Stimulated activated CD4-positive, alpha-beta T cell treated with anti-CD3 and anti-CD28 coated beads, Interleukin-1b, Interleukin-23, amount 100 ng/mL, for 4 hours (primary cell): ENCODE data around the gene NECTIN1.

ENCODE experiments used
- DNase-seq, 2 donors: peaks; one replicate each; pipeline ENCODE4 v3.0.0-alpha.2; 2020; ENCODE audit warnings: low read depth in 2 of 2

The NECTIN1 gene

GRCh38 chr11:119640541-119640940, 88.5 kb downstream of the NECTIN1 start:
- no peak for DNase-seq

- DNase-seq = no peak
Measured at GRCh38 chr11:119639642-119640205, 89.3 kb downstream of the NECTIN1 start.

- DNase-seq = no peak
Measured at GRCh38 chr11:119638851-119639250, 90.1 kb downstream of the NECTIN1 start.

- DNase-seq = no peak
Measured at GRCh38 chr11:119637481-119637880, 91.5 kb downstream of the NECTIN1 start.

- DNase-seq = no peak
Measured at GRCh38 chr11:119635776-119636175, 93.2 kb downstream of the NECTIN1 start.

- DNase-seq = no peak
Measured at GRCh38 chr11:119635041-119635740, 93.8 kb downstream of the NECTIN1 start.

- no peak for DNase-seq
Measured at GRCh38 chr11:119634301-119634700, 94.7 kb downstream of the NECTIN1 start.

- no peak for DNase-seq
Measured at GRCh38 chr11:119629834-119630624, 99.0 kb downstream of the NECTIN1 start.

- no peak for DNase-seq
Measured at GRCh38 chr11:119629085-119629484, 99.9 kb downstream of the NECTIN1 start.

GRCh38 chr11:119627286-119627685, 101.7 kb downstream of the NECTIN1 start:
- no peak for DNase-seq

GRCh38 chr11:119626871-119627270, 102.1 kb downstream of the NECTIN1 start:
- no peak for DNase-seq

GRCh38 chr11:119626197-119626841, 102.7 kb downstream of the NECTIN1 start:
- DNase-seq = no peak

GRCh38 chr11:119625206-119625978, 103.6 kb downstream of the NECTIN1 start:
- DNase-seq = no peak

GRCh38 chr11:119624629-119625028, 104.4 kb downstream of the NECTIN1 start:
- no peak for DNase-seq

- peak in 1 of 2 donors; percentile 2 for DNase-seq
Measured at GRCh38 chr11:119624102-119624615, 104.8 kb downstream of the NECTIN1 start.

GRCh38 chr11:119623682-119624081, 105.3 kb downstream of the NECTIN1 start:
- no peak for DNase-seq

GRCh38 chr11:119622454-119623143, 106.4 kb downstream of the NECTIN1 start:
- DNase-seq = no peak

GRCh38 chr11:119619665-119620064, 109.3 kb downstream of the NECTIN1 start:
- DNase-seq = no peak

- DNase-seq = no peak
Measured at GRCh38 chr11:119618208-119618909, 110.6 kb downstream of the NECTIN1 start.

- DNase-seq = no peak
Measured at GRCh38 chr11:119617340-119617713, 111.7 kb downstream of the NECTIN1 start.
